Heart left ventricle (tissue), 13 donors: ENCODE data around the gene RFNG.

Source experiments
- POLR2A ChIP-seq, 2 donors: fragments of 450-650 bp; IDR thresholded peaks; one replicate each; pipeline ENCODE4 v1.6.1; 2017; ENCODE audit warnings: antibody characterized with exemption in 2 of 2, mild to moderate bottlenecking in 2 of 2, moderate library complexity in 2 of 2
- TF ChIP-seq, protein P1 (sequence below), 12 donors: fragments of 200-600 bp; sonication (generic) in 4 of 12; IDR thresholded peaks; one replicate each; pipeline versions ENCODE4 v1.5.0 to v1.8.0; 2018 to 2022; ENCODE audit warnings: antibody characterized with exemption in 12 of 12, mild to moderate bottlenecking in 5 of 12
- donor health status: ischemic (EF 13 %, LVEDD 7.1; RV severe dilation, severe dysfunction).
- donor health status: DM: no; HTN: yes; CAD: no.
- donor health status: DM: no; HTN: no; CAD: no.
- donor health status: ischemic (EF 25% LVEDD 6.9; RV normal size, moderate dysfunction).
- donor health status: ischemic (EF 25% LVEDD 5.7; RV mildly dilated, moderate dysfunction).
- donor health status: ischemic (EF 35%, LVEDD 5.7; RV mildly dilated, moderate dysfunction).
- donor health status: nonischemic (EF 11% LVEDD 7.7; RV severe dilation, severe dysfunction).
- donor health status: DM: yes; HTN: yes; CAD: no.
- donor health status: PGD.
- donor health status: ischemic (EF 29% LVEDD 5.4; RV normal size, mild dysfunction).
- donor health status: nonischemic (EF 23%, LVEDD 6.1; RV moderate dilation, normal function).

DNA sequence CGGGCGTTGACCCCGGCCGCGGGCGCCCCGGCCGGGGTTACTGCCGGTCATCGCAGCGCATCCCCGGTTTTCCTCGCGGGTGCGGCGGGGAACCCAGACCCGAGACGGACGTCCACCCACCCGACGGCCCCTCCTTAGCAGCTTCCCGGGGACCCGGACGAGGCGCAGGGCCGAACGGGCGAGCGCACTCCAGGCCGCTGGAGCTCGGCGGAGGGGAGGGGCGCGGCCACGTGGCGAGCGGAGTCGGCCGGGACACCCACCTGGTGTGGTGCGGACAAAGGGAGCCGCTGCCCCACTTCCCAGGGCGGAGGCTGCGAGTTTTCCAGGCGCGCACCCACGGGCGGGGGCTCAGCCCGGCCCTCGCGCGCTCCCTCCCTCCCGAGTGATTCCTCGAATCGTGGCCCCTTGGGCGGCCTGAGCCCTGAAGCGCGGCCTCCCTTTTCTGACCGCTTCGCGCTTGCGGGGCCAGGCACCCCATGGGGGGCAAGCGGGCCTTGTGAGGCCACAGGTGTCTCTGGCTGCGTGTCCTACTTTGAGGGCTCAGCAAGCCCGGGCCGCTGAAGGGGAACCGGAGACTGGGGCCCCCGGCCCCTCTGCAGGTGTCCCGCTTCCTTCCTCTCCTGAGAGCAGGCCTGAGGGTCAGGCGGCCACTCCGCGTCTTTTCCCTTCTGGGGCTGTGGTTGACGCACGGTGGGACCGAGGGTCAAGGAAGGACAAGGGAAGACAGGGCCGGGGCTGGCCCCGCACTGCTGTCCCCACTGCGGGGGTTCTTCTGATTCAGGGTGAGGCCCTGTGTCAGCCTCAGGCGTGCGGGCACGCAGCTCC lies 47.5 kb upstream of the RFNG start:
- TF ChIP-seq, protein P1, sequence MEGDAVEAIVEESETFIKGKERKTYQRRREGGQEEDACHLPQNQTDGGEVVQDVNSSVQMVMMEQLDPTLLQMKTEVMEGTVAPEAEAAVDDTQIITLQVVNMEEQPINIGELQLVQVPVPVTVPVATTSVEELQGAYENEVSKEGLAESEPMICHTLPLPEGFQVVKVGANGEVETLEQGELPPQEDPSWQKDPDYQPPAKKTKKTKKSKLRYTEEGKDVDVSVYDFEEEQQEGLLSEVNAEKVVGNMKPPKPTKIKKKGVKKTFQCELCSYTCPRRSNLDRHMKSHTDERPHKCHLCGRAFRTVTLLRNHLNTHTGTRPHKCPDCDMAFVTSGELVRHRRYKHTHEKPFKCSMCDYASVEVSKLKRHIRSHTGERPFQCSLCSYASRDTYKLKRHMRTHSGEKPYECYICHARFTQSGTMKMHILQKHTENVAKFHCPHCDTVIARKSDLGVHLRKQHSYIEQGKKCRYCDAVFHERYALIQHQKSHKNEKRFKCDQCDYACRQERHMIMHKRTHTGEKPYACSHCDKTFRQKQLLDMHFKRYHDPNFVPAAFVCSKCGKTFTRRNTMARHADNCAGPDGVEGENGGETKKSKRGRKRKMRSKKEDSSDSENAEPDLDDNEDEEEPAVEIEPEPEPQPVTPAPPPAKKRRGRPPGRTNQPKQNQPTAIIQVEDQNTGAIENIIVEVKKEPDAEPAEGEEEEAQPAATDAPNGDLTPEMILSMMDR (IDR thresholded peaks at IDR 0.05) = no peak
- no peak for TF ChIP-seq POLR2A (IDR thresholded peaks at IDR 0.05)
